DMS53 (cell line): ENCODE data around the gene ZNF608.

ENCODE experiments used
- DNase-seq: peaks from one replicate; lab custom pipeline; 2025; lab: John Stamatoyannopoulos, UW

ZNF608 gene

GRCh38 chr5:124719113-124719967, 27.1 kb downstream of the ZNF608 start:
- DNase-seq = no peak

- DNase-seq = no peak
Observed at GRCh38 chr5:124718380-124718789, 28.1 kb downstream of the ZNF608 start.

GRCh38 chr5:124716169-124716568, 30.3 kb downstream of the ZNF608 start:
- DNase-seq = no peak

GRCh38 chr5:124714910-124715309, 31.5 kb downstream of the ZNF608 start:
- DNase-seq = no peak

- DNase-seq = no peak
Observed at GRCh38 chr5:124713595-124713994, 32.8 kb downstream of the ZNF608 start.

- no peak for DNase-seq
Observed at GRCh38 chr5:124712731-124713305, 33.6 kb downstream of the ZNF608 start.

- DNase-seq = no peak
Observed at GRCh38 chr5:124708086-124708485, 38.4 kb downstream of the ZNF608 start.

GRCh38 chr5:124707520-124707919, 38.9 kb downstream of the ZNF608 start:
- DNase-seq = peak; percentile 45

- DNase-seq = peak; percentile 92
Observed at GRCh38 chr5:124706729-124707361, 39.6 kb downstream of the ZNF608 start.

GRCh38 chr5:124706051-124706450, 40.4 kb downstream of the ZNF608 start:
- DNase-seq = no peak

GRCh38 chr5:124705577-124705976, 40.9 kb downstream of the ZNF608 start:
- DNase-seq = no peak

GRCh38 chr5:124704594-124705284, 41.7 kb downstream of the ZNF608 start:
- peak; percentile 47 for DNase-seq

- DNase-seq = no peak
Observed at GRCh38 chr5:124703995-124704394, 42.4 kb downstream of the ZNF608 start.

GRCh38 chr5:124702525-124702924, 43.9 kb downstream of the ZNF608 start:
- no peak for DNase-seq

- DNase-seq = no peak
Observed at GRCh38 chr5:124701873-124702425, 44.5 kb downstream of the ZNF608 start.

GRCh38 chr5:124701016-124701415, 45.4 kb downstream of the ZNF608 start:
- DNase-seq = no peak

- no peak for DNase-seq
Observed at GRCh38 chr5:124700333-124700732, 46.1 kb downstream of the ZNF608 start.

GRCh38 chr5:124698770-124699169, 47.7 kb downstream of the ZNF608 start:
- no peak for DNase-seq

GRCh38 chr5:124697933-124698591, 48.4 kb downstream of the ZNF608 start:
- DNase-seq = no peak

GRCh38 chr5:124697501-124697900, 48.9 kb downstream of the ZNF608 start:
- DNase-seq = no peak

- DNase-seq = no peak
Observed at GRCh38 chr5:124696898-124697297, 49.5 kb downstream of the ZNF608 start.
